Testis (tissue), 2 donors: Measurements from ENCODE around the gene KRTAP5-9.

Source experiments
- POLR2A ChIP-seq: fragments of 450-650 bp; IDR thresholded peaks from one replicate; pipeline ENCODE4 v1.6.1; 2017; ENCODE audit warnings: antibody characterized with exemption, mild to moderate bottlenecking, moderate library complexity
- TF ChIP-seq, protein P1 (sequence below), 3 experiments: fragments of 450-650 bp in 2 of 3; fragments of 200-600 bp in 1 of 3; sonication (generic) in 1 of 3; IDR thresholded peaks; one replicate each; pipeline ENCODE4 v1.5.1; 2016 to 2019; ENCODE audit warnings: antibody characterized with exemption in 3 of 3, mild to moderate bottlenecking in 2 of 3, moderate library complexity in 1 of 3

DNA sequence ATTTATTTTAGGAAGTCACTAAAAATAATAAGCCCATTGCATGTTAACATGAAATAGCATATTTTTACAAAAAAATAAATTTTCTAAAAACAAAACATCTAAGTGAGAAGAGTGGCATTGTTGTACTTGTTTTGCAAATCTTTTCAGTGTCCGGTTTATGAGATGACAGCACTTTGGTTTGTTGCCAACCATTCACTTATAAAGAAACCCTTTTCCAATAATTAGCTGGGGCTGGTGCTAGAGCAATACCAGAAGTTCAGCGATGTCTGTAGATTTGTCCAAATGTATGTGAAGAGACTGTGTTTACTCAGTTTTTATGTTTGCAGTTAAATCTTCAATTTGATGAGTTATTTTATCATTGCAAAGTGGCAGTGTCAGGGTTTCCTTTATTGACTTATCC is 43.2 kb upstream of the KRTAP5-9 start:
- TF ChIP-seq POLR2A, result no peak
- TF ChIP-seq, protein P1, sequence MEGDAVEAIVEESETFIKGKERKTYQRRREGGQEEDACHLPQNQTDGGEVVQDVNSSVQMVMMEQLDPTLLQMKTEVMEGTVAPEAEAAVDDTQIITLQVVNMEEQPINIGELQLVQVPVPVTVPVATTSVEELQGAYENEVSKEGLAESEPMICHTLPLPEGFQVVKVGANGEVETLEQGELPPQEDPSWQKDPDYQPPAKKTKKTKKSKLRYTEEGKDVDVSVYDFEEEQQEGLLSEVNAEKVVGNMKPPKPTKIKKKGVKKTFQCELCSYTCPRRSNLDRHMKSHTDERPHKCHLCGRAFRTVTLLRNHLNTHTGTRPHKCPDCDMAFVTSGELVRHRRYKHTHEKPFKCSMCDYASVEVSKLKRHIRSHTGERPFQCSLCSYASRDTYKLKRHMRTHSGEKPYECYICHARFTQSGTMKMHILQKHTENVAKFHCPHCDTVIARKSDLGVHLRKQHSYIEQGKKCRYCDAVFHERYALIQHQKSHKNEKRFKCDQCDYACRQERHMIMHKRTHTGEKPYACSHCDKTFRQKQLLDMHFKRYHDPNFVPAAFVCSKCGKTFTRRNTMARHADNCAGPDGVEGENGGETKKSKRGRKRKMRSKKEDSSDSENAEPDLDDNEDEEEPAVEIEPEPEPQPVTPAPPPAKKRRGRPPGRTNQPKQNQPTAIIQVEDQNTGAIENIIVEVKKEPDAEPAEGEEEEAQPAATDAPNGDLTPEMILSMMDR (IDR thresholded peaks at IDR 0.05), result no peak
